Astrocyte of the hippocampus (primary cell): ENCODE measurements around the gene PARL.
"Not testable (repeated sequence)": the region's sequence is repeated elsewhere in the genome, so short reads cannot be mapped to it uniquely, and the experiment has no call there.

Experiments used
- DNase-seq: peaks from one replicate; pipeline ENCODE4 v3.0.0; 2011; ENCODE audit warnings: low read depth, low spot score

The PARL gene

DNA sequence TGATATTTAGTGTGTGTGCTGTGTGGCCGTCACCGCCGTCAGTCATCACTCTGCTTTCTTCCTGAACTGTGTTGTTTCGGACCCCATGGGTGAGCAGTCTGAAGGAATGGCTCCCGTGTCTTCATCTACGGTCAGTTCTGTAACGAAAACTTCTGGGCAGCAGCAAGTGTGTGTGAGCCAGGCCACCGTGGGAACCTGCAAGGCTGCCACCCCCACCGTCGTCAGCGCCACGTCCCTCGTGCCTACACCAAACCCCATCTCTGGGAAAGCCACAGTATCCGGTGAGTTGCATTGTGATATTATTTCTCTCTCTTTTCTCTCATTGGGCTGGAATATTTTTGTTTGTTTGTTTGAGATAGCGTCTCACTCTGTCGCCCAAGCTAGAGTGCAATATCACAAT lies 94.0 kb downstream of the PARL start:
- no peak for DNase-seq

DNA sequence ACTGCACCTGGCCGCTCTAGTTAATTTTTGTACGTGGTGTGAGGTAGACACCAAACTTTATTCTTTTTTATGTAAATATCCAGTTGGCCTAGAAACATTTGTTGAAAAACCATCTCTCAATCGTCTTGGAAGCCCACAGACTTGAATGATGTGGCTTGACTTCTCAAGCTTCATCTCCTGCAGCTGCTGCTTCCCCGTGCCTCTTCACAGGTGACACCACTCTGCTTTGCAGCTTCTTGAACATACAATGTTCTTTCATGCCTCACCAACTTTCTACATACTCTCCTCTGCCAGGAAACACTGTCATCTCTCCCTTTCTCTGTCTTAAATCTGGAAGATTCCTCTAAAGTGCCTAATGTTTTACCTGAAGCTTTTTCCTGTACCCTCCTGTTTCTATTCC lies 94.9 kb downstream of the PARL start:
- no peak for DNase-seq

DNA sequence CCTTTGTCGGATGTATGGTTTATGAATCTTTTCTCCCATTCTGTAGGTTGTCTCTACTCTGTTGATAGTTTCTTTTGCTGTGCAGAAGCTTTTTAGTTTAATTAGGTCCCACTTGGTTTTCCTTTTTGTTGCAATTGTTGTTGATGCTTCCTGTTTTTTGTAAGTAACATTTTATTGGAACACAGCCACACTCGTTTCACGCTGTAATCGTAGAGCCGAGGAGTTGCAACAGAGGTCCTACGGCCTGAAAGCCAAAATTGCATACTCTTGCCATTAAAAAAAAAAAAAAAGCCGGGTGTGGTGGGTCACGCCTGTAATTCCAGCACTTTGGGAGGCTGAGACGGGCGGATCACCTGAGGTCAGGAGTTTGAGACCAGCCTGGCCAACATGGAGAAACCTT lies 100.2 kb downstream of the PARL start:
- DNase-seq = not testable (repeated sequence)

DNA sequence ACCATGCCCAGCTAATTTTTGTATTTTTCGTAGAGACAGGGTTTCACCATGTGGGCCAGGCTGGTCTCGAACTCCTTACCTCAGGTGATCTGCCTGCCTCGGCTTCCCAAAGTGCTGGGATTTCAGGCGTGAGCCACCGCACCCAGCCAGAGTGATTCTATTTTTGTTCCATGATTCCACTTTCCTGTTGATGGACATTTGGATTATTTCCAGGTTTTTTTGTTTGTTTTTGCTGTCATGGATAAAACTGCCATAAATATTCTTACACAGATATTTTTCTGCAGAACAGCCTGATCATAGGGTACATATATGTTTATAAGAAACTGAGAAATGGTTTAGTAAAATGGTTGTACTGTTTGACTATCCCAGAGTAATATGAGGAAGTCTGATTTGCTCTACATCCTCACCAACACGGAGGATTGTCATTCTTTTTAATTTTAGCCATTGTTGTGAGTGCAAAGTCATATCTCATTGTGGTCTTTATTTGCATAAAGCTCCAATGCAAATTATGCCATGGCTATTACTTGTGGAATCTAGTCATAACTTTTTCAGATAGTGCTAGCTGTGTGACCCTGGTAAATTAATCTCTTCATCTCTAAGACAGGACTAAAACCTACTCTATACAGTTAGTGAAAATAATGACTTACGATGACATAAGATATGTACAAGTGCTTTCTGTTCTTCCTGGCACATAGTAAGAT lies 102.0 kb downstream of the PARL start:
- DNase-seq = no peak

DNA sequence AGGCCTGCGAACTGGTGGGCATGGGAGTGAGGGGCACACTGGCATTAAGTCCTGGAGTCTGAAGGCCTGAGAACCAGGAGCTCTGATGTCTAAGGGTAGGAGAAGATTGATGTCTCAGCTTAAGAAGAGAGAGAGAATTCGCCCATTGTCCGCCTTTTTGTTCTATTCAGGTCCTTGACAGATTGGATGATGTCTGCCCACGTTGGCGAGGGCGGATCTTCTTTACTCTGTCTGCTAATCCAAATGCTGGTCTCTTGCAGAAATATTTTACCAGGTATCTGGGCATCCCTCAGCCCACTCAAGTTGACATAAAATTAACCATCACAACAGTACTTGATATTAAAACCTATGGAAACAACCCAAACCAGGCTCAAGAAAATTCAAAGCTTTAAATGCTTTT lies 103.4 kb downstream of the PARL start:
- no peak for DNase-seq

DNA sequence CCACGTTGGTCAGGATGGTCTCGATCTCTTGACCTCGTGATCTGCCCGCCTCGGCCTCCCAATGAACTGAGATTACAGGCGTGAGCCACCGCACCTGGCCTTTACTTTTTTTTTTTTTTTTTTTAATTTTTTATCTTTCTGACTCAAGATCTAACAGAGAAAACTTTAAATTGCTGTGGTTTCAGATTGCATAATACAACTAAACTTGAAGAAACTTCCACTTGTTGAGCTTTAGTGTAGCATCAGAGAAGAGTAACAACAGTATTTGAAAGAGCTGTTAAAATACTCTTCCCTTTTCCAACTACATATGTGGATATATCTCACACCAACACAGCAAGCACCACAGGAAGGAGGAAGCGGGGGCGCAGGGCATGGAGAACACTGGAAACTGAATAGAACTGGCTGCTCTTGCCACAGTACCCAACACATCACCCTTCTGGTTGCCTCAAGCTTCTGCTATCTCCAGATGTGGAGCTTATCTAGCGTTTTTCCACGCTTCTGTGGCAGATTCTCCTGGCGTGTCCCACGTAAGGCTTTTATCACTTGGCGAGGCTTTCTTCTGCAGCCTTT lies 104.7 kb downstream of the PARL start:
- no peak for DNase-seq
